ENCODE measurements around the gene ANKRD23.
"Not testable (repeated sequence)": the region's sequence is repeated elsewhere in the genome, so short reads cannot be mapped to it uniquely, and the experiment has no call there.

The ANKRD23 gene

GRCh38 chr2:96813656-96814055 is 30.2 kb downstream of the ANKRD23 start:
- no peak for DNase-seq

GRCh38 chr2:96811917-96812316 is 31.9 kb downstream of the ANKRD23 start:
- no peak for DNase-seq

- no peak for DNase-seq
Measured at GRCh38 chr2:96810783-96811192, 33.0 kb downstream of the ANKRD23 start.

DNA sequence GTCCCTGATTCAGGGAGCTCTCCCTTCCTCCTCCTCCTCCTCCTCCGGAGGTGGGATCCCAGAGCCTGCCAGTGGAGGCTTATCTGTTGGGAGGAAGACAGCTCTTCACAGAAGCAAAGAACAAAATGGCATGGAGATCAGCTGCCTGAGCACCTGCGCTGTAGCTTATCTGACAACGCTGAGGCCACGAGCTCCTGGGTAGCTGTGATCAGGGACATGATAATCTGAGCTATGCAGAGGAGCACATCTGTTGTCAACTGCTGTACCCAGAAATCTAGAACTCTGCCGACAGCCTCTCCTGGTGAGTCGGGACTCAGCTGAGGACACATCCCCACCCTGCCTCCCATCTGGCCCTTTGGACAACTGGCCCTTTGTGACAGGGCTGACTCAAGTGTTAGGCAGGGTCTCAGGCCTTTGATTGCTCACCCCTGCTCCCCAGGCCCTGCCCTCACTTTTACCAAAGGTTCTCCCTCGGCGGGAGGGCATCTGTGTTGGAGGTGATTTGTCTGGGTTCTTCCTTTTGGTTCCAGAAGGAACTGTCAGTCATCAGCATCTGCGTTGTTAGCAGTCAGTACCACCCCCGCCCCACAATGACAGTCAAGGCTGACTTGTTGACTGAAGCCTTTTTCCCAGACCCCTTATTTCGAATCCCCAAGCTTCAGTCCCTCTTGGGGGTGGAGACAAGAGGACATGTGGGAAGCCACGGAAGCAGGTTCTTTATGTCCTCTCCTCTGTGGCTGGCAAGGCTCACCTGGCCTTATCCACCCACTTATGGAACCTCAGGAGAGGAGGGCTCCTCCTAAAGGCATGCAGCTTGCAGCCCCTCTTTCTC is 33.7 kb downstream of the ANKRD23 start:
- no peak for DNase-seq

DNA sequence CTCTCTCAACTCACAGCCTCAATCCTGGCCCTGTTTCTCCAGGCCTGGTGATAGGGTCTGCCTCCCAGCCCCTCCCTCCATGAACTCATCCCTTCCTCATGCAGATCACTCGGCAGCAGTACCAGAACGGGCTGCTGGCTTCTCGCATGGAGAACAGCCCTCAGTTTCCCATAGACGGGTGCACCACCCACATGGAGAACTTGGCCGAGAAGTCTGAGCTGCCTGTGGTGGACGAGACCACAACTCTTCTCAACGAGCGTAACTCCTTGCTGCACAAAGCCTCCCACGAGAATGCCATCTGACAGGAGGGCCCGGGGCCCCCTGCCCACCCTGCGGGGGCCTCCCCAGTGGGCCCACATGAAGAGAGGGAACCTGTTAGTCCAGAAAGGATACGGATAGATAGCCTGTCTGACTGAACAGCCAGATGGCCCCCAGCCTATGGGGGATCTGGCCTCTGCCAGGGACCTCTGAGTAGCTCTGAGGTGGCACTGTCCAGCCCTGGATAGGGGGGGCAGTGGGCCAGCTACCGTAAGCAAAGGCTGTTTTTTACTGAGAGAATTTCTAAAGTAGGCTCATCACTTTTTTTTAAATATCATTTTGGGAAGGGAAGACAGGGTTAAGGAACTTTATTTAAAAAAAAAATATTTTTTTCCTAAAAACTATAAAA is 34.5 kb downstream of the ANKRD23 start:
- DNase-seq, result no peak

DNA sequence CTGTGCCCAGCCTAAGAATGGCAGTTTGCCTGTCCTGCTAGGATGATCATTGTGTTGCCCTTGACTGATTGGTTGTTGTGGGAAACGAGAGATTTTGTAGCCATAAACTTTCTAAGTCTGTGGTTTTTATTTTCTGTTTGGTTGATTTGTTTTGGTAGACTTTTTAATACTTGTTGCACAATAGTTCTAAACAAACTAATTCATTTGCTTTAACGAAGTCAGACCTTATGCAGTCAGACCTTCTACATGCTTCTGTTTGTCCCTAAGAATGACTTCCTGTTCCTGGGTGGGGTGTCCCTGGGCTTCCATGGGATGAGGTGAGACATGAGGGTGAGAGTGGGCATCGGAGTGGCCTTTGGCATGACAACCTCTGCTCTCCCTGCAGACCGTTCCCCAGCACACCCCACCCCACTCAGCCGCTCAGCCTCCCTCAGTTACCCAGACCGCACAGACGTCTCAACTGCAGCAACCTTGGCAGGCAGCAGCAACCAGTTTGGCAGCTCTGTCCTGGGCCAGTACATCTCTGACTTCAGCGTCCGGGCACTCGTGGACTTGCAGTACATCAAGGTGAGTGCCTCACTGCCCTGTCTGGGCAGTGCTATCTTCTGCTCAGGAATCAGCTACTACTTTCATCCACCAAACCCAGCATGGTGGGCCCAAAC is 35.5 kb downstream of the ANKRD23 start:
- no peak for DNase-seq

- DNase-seq, result no peak
Measured at GRCh38 chr2:96807127-96807471, 36.7 kb downstream of the ANKRD23 start.

- DNase-seq, result peak in 3 of 5 donors; percentile 28 to 47 (median 29)
Measured at GRCh38 chr2:96806468-96807126, 37.2 kb downstream of the ANKRD23 start.

DNA sequence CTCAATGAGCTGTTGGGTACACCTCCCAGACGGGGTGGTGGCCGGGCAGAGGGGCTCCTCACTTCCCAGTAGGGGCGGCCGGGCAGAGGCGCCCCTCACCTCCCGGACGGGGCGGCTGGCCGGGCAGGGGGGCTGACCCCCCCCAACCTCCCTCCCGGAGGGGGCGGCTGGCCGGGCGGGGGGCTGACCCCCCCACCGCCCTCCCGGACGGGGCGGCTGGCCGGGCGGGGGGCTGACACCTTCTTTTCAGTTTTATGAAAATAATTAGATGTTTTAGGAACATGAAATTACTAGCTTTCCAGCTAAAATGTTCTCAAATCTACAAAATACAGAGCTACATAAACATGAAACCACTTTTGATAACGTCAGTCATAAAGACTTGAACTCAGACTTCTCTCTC is 37.9 kb downstream of the ANKRD23 start:
- DNase-seq, result not testable (repeated sequence)

GRCh38 chr2:96804986-96805385 is 38.8 kb downstream of the ANKRD23 start:
- DNase-seq, result no peak

- no peak for DNase-seq
Measured at GRCh38 chr2:96802721-96803120, 41.1 kb downstream of the ANKRD23 start.

GRCh38 chr2:96801786-96802595 is 41.8 kb downstream of the ANKRD23 start:
- peak in 1 of 5 donors; percentile 53 for DNase-seq

- peak; percentile 33 to 61 (median 52) for DNase-seq
Measured at GRCh38 chr2:96801005-96801785, 42.6 kb downstream of the ANKRD23 start.

DNA sequence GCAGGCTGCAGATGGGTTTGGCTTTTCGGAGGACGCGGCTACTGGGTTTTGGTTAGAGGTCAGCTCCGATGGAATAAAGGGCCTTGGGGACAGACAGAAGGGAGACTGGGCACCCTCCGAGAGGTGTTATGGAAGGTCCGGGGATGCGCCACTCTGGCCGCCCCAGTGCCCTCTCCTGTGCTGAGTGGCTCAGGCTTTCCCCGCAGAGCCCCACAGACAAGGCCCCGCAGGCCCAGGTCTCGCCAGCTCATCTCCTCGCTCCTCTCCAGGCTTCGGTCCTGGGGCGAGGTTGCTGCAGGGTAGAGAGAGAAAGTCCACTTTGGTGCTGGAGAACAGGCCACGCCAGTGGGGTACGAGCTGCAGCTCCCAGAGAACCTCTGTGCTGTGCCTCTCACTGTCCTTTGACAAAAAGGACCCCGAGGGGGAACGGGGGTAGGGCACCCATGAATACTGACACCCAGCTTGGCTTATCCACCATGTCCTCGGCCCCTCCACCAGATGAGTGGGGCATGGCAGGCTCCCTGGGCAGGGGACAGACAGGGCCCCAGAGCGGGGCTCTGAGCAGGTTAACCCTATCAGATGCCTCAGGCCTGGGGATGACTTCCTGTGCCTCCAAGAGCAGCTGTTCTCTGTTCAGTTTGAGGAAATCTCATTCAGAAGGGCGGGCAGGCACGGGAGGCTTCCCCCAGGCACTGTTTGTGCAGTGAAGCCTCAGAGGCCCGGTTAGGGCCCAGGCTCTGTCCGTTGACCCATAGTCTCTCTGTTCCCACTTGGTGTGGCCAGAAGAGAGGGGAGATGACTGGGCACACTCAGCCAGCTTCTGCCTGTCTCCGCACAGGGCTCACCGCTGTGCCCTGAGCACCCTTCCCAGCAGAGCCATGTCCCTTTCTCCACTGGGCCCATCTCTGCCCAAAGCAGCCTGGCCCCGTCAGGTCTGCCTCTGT is 43.5 kb downstream of the ANKRD23 start:
- DNase-seq, result no peak

DNA sequence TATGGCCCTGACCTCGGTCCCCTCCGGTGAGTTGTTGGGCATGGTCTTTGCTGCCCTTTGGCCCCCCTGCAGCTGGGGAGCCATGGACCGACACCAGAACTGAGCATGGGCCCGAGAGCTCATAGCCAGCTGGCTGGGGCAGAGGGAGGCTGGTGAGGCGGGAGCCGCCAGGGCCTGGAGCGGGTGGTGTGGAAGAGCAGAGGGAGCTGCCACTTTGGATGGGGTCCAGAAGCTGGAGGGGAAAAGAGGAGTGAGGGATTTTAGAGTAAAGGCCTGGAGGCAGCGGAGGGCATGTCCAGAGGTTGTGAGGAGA is 44.2 kb downstream of the ANKRD23 start:
- DNase-seq, result no peak

DNA sequence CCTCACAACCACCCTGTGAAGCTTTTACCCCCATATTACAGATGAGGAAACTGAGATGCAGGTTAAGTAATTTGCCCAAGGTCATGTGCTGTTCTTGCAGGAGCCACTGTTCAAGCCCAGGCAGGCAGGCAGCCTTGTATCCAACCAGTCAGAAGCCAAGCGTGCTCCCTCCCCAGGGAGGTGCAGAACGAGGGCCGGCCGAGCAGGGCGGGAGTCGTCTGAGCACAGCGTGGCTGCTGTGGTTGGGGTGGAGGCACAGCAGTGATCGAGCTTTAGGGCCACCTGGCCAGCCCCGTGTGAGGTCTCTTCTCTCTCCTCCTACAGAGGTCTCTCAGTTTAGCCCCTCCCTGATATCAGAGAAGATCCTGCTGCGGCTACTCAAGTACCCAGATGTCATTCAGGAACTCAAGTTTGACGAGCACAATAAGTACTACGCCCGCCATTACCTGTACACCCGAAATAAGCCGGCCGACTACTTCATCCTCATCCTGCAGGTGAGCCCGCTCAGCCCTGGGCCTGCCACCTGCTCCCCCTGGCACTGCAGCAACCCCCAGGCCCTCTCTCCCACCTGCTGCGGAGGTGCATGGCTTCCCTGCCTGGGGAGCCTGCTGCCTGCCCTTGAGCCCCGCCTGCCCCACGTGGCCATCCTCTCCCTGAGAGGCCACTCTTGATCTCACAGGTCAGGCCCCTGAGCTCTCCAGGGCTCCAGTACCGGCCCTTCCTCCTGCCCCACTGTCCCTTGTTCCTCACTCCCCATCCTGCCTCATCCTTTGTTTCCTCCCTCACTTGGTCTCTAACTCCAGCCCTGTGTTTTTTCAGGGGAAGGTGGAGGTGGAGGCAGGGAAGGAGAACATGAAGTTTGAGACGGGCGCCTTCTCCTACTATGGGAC is 44.8 kb downstream of the ANKRD23 start:
- no peak for DNase-seq

DNA sequence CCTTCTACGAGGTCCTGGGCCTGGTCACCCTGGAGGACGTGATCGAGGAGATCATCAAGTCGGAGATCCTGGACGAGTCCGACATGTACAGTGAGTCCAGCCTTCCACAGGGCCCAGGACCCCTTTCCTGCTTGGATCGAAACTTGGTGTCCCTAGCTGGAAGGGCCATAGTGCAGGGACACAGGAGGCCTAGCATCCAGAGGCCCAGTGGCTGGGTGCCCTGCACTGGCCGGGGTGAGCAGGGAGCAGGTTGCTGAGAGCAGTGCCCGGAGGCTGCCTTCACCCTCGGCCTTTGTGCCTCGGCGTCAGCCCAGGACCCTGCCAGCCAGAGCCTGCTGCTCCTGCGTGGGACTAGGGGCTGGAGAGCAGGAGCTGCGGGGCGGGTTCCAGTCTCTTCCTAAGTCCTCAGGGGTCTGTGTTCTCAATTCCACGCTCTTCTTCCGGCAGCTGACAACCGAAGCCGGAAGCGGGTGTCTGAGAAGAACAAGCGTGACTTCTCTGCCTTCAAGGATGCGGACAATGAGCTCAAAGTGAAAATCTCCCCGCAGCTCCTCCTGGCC is 46.7 kb downstream of the ANKRD23 start:
- DNase-seq, result no peak

GRCh38 chr2:96796497-96796896 is 47.3 kb downstream of the ANKRD23 start:
- DNase-seq, result not testable (repeated sequence)

DNA sequence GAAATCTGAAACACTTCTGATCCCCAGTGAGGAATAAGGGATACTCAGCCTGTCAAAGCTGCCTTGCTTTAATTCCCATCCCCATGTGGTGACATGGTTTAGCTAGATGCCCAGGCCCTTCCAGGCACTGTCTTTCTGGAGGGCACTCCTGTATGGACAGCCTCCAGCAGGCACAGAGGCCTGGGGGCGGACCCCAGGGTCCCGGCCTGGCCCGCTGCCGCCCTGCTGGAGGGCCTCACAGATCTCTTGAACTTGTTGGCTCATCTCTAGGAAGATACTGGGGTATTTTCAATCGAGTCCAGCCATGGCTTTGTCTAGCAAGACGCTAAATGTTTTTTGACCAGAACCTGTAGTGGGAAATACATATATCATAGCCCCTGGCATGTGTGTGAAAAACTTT is 48.7 kb downstream of the ANKRD23 start:
- DNase-seq, result no peak

All from T-helper 1 cell (primary cell).